Testis (tissue), 3 donors: ENCODE results near the gene CDC42EP1. TPM values are rescaled to one million over a fixed set of nuclear protein-coding genes. Genes with fewer than 3 reads are reported as not detected.
"Not testable (repeated sequence)": the region's sequence is repeated elsewhere in the genome, so short reads cannot be mapped to it uniquely, and the experiment has no call there.

Source experiments
- DNase-seq: peaks from one replicate; pipeline ENCODE4 v3.0.0-alpha.2; 2019
- H3K27ac ChIP-seq, 2 donors: fragments of 200-600 bp; sonication (generic); one replicate each; pipeline ENCODE4 v1.5.1; 2019
- H3K27me3 ChIP-seq: fragments of 200-600 bp; sonication (generic); one replicate; pipeline ENCODE4 v1.5.1; 2019
- H3K36me3 ChIP-seq: fragments of 200-600 bp; sonication (generic); one replicate; pipeline ENCODE4 v1.5.1; 2017; ENCODE audit warnings: low read depth; ENCODE audit errors: missing control alignments
- H3K4me1 ChIP-seq: fragments of 200-600 bp; sonication (generic); one replicate; pipeline ENCODE4 v1.5.1; 2019
- H3K4me3 ChIP-seq, 2 donors: fragments of 200-600 bp; sonication (generic); one replicate each; pipeline ENCODE4 v1.5.1; 2017 to 2019
- H3K9me3 ChIP-seq: fragments of 200-600 bp; sonication (generic); one replicate; pipeline ENCODE4 v1.5.1; 2017
- POLR2A ChIP-seq: fragments of 450-650 bp; IDR thresholded peaks from one replicate; pipeline ENCODE4 v1.6.1; 2017; ENCODE audit warnings: antibody characterized with exemption, mild to moderate bottlenecking, moderate library complexity
- WGBS, 2 donors: methylation state at CpG; one replicate each; pipeline ENCODE4 v1.1.5; 2018; 5-methylcytosine and 5-hydroxymethylcytosine counted together
- intact Hi-C: fragments of 100-400 bp; cut with DNase I; formaldehyde crosslinking; loops from one replicate; pipeline ENCODE4 v1.15.1; 2023; ENCODE audit warnings: low total_unique reads
- polyA plus RNA-seq: library from polyadenylated mRNA; stranded (reverse); fragments of 350-450 nt; fragmentation: Illumina TruSeq; extraction: RNeasy Lipid Tissue Mini Kit (QIAGEN cat#74804); gene quantifications from one replicate; pipeline ENCODE4 v1.2.3, GENCODE V29; 2014; ENCODE audit warnings: low read depth, low replicate concordance; ENCODE audit not compliant: insufficient read depth
- total RNA-seq, 2 donors: library from RNA; depleted of rRNA; stranded (reverse); fragments of >200 nt; gene quantifications; one replicate each; pipeline ENCODE4 v1.2.3, GENCODE V29; 2016
- TF ChIP-seq, protein P1 (sequence below), 3 experiments: fragments of 450-650 bp in 2 of 3; fragments of 200-600 bp in 1 of 3; sonication (generic) in 1 of 3; IDR thresholded peaks; one replicate each; pipeline ENCODE4 v1.5.1; 2016 to 2019; ENCODE audit warnings: antibody characterized with exemption in 3 of 3, mild to moderate bottlenecking in 2 of 3, moderate library complexity in 1 of 3

Gene CDC42EP1
- total and polyA plus RNA-seq, 3 donors from 2014 or later = 49.0 to 87.4 (median 73.9) TPM

DNA sequence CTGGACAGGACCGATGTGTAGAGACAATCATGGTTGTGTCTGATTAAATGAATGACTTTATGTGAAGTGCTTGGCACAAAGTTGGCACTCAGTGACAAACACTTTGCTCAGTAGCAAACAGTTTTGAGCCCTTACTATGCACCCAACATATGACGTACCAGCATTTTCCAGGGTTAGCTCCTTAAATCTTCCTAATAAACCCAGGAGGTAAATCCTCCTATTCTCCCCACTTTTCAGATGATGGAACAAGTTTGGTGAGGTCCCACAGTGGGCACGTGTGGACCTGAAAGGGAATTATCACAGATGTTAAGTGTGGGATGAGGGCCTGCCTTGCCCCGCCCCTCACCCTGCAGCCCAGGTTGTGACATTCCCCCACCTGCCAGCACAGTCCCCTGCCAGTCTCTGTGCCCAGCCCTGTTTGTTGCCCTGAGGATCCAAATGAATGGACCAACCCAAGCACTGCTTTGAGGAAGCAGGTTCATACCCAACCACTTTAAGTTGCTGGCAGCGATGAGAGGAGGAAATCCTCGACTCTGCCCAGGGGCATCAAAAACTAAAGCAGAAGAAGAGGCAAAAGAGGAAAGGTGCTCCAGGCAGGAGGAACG is 34.4 kb upstream of the CDC42EP1 start:
- H3K4me1 ChIP-seq = peaks cover 9% of the 10 kb centered on the region
- H3K9me3 ChIP-seq = no peaks in the 10 kb centered on the region
- WGBS, 2 donors = 79 to 80% methylated on average over 7 of the region's 7 CpGs
- H3K4me3 ChIP-seq = no peak overlapping the region
- intact Hi-C loops = no loop called here
- no peak overlapping the region for H3K27ac ChIP-seq
- no peak for TF ChIP-seq POLR2A
- TF ChIP-seq, protein P1, sequence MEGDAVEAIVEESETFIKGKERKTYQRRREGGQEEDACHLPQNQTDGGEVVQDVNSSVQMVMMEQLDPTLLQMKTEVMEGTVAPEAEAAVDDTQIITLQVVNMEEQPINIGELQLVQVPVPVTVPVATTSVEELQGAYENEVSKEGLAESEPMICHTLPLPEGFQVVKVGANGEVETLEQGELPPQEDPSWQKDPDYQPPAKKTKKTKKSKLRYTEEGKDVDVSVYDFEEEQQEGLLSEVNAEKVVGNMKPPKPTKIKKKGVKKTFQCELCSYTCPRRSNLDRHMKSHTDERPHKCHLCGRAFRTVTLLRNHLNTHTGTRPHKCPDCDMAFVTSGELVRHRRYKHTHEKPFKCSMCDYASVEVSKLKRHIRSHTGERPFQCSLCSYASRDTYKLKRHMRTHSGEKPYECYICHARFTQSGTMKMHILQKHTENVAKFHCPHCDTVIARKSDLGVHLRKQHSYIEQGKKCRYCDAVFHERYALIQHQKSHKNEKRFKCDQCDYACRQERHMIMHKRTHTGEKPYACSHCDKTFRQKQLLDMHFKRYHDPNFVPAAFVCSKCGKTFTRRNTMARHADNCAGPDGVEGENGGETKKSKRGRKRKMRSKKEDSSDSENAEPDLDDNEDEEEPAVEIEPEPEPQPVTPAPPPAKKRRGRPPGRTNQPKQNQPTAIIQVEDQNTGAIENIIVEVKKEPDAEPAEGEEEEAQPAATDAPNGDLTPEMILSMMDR (IDR thresholded peaks at IDR 0.05) = no peak
- no peaks in the 10 kb centered on the region for H3K27me3 ChIP-seq
- H3K36me3 ChIP-seq = no peaks in the 10 kb centered on the region
- DNase-seq = no peak

DNA sequence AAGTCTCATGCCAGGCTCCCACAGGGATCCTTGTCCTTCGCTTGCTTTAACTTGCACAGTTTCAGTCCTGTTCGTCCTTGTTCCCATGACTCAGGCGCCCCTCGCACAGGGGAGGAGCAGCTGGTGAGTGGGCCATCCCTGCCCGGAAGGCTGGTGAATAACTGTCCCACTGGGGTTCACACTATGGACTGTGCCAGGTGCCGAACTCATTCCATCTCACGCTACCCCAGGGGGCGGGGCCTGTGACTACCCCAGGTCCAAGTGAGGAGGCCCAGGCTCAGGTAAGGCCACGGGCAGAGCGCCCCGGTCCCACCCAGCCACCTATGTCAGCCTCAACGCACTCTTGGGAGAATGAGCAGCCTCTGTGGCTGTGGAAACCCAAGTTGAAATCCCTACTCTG is 33.9 kb upstream of the CDC42EP1 start:
- no peaks in the 10 kb centered on the region for H3K27me3 ChIP-seq
- TF ChIP-seq POLR2A = no peak
- TF ChIP-seq, protein P1 (IDR thresholded peaks at IDR 0.05) = no peak
- H3K4me1 ChIP-seq = peaks cover 4% of the 10 kb centered on the region
- DNase-seq = no peak
- WGBS, 2 donors = 84% methylated on average over 6 to 12 of the region's 12 CpGs
- intact Hi-C loops = no loop called here
- H3K27ac ChIP-seq = no peak overlapping the region
- H3K9me3 ChIP-seq = no peaks in the 10 kb centered on the region
- no peaks in the 10 kb centered on the region for H3K36me3 ChIP-seq
- no peak overlapping the region for H3K4me3 ChIP-seq

DNA sequence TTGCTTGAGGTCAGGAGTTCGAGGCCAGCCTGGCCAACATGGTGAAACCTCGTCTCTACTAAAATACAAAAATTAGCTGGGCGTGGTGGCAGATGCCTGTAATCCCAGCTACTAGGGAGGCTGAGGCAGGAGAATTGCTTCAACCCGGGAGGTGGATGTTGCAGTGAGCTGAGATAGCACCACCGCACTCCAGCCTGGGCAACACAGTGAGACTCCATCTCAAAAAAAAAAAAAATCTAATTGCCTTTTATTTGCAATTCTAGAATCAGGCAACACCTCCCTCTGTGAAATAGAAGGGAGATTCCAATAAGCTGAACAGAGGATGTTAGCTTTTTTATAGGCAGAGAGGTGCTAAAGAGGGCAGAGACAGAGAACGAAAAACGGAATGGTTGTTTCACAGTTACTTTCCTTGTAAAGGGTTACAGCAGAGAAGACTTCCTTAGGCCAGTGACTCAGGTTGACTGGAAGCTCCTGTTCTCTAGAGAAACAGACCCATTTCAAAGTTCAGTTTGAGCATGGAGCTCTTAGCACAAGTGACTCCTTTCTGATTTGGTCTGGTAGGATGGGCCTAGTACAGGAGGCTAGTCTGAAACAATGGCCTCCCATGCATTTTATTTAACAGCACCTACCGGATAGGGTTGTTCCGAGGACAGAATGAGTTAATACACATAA is 33.1 kb upstream of the CDC42EP1 start:
- DNase-seq, intact Hi-C loops, H3K36me3 ChIP-seq, H3K27ac ChIP-seq, H3K4me1 ChIP-seq, H3K4me3 ChIP-seq, H3K27me3 ChIP-seq, H3K9me3 ChIP-seq: not testable (repeated sequence)
- WGBS, 2 donors = 87 to 93% methylated on average over 7 to 9 of the region's 9 CpGs

DNA sequence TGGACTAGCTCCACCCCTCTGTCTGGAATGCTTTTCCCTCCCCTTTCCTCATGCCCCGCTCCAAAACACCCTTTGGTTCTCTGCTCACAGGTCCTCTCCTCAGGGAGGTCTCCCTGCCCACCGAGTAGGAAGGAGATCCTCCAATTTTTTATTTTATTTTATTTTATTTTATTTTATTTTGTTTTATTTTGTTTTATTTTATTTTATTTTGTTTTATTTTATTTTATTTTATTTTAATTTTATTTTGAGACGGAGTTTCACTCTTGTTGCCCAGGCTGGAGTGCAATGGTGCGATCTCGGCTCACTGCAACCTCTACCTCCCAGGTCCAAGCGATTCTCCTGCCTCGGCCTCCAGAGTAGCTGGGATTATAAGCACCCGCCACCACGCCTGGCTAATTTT is 32.3 kb upstream of the CDC42EP1 start:
- H3K27me3 ChIP-seq, DNase-seq, H3K9me3 ChIP-seq, H3K4me3 ChIP-seq, H3K27ac ChIP-seq, intact Hi-C loops, H3K4me1 ChIP-seq, H3K36me3 ChIP-seq: not testable (repeated sequence)
- 95 to 96% methylated on average over 9 of the region's 9 CpGs for WGBS, 2 donors

DNA sequence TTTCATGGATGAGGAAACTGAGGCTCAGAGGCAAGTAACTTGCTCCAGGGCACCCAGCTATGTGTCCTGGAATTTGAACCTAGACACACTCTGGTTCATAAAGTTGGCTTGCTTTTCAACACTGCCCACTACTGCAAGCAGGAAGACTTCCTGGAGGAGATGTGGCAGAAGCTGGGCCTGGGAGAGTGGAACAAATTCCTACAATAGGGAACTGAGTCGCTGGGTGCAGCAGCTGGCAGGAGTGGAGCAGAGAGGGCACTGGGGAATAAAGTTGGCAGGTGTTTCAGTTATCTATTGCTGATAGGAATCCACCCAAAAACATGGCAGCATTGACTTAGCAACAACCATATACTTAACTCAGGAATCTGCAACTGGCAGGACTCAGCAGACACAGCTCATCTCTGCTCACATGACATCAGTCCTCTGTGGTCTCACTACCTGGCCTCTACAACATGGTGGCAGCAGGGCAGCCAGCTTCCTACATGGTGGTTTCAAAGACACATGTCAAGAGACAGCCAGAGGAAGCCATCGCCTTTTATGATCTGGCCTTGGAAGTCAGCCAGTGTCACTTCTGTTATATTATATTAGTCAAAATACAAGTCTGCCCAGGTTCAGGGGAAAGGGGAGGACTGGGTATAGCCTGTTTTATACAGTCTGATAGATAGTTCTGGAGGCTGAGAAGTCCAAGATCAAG is 30.5 kb upstream of the CDC42EP1 start:
- Histone ChIP-seq H3K4me3 (no peak overlapping the region), H3K4me1 (no peaks in the 10 kb centered on the region), H3K9me3 (no peaks in the 10 kb centered on the region), H3K27ac (no peak overlapping the region), H3K36me3 (no peaks in the 10 kb centered on the region), H3K27me3 (no peaks in the 10 kb centered on the region)
- WGBS, 2 donors = 78 to 89% methylated on average over 2 of the region's 2 CpGs
- TF ChIP-seq, protein P1 (IDR thresholded peaks at IDR 0.05) = no peak
- no peak for TF ChIP-seq POLR2A
- DNase-seq = no peak
- intact Hi-C loops = no loop called here
